ENCODE measurements around the gene PITPNC1. TPM values are rescaled to one million over a fixed set of nuclear protein-coding genes. Genes with fewer than 3 reads are reported as not detected.
A peak's percentile ranks its signal among the peaks of the same experiment; 100 is the strongest.
"Not testable (repeated sequence)": the region's sequence is repeated elsewhere in the genome, so short reads cannot be mapped to it uniquely, and the experiment has no call there.

PITPNC1 gene
- total RNA-seq, 2 donors from 2014 or later = 73.9 to 81.9 TPM

- ATAC-seq = no peak
- Mint-ChIP-seq H3K36me3 (no peaks in the 10 kb centered on the region), H3K27ac (peak overlapping the region; percentile 3 to 68), H3K4me3 (no peak overlapping the region), H3K4me1 (ENCODE audit: low read depth in 2 of 2) (peaks cover 4 to 9% of the 10 kb centered on the region in 2 donors), H3K27me3 (no peaks in the 10 kb centered on the region), H3K9me3 (no peaks in the 10 kb centered on the region)
- no peak for DNase-seq (ENCODE audit: low spot score)
Measured at GRCh38 chr17:67679721-67680120, 302.6 kb downstream of the PITPNC1 start.

- Mint-ChIP-seq H3K9me3 (no peaks in the 10 kb centered on the region), H3K27me3 (no peaks in the 10 kb centered on the region), H3K36me3 (no peaks in the 10 kb centered on the region), H3K27ac (peak overlapping the region in 1 of 2 donors; percentile 68), H3K4me3 (no peak overlapping the region), H3K4me1 (ENCODE audit: low read depth in 2 of 2) (peaks cover 4 to 9% of the 10 kb centered on the region in 2 donors)
- ATAC-seq (no peak), DNase-seq (ENCODE audit: low spot score) (no peak)
Measured at GRCh38 chr17:67680445-67681224, 303.6 kb downstream of the PITPNC1 start.

GRCh38 chr17:67682196-67682595 lies 305.1 kb downstream of the PITPNC1 start:
- Mint-ChIP-seq H3K27ac (peak overlapping the region; percentile 50 to 58), H3K4me3 (no peak overlapping the region), H3K27me3 (no peaks in the 10 kb centered on the region), H3K9me3 (no peaks in the 10 kb centered on the region), H3K4me1 (ENCODE audit: low read depth in 2 of 2) (peaks cover 4 to 12% of the 10 kb centered on the region in 2 donors), H3K36me3 (no peaks in the 10 kb centered on the region)
- ATAC-seq = no peak
- DNase-seq (ENCODE audit: low spot score) = no peak

GRCh38 chr17:67685351-67685750 lies 308.3 kb downstream of the PITPNC1 start:
- ATAC-seq = no peak
- Mint-ChIP-seq H3K36me3 (no peaks in the 10 kb centered on the region), H3K27ac (peak overlapping the region; percentile 27 to 62), H3K4me1 (ENCODE audit: low read depth in 2 of 2) (peaks cover 3 to 8% of the 10 kb centered on the region in 2 donors), H3K9me3 (no peaks in the 10 kb centered on the region), H3K27me3 (no peaks in the 10 kb centered on the region), H3K4me3 (no peak overlapping the region)
- no peak for DNase-seq (ENCODE audit: low spot score)

- no peaks in the 10 kb centered on the region for H3K27me3 Mint-ChIP-seq
- ATAC-seq = no peak
- no peak overlapping the region for H3K4me3 Mint-ChIP-seq
- no peak for DNase-seq (ENCODE audit: low spot score)
- peaks cover 3 to 8% of the 10 kb centered on the region in 2 donors for H3K4me1 Mint-ChIP-seq (ENCODE audit: low read depth in 2 of 2)
- H3K36me3 Mint-ChIP-seq = no peaks in the 10 kb centered on the region
- peak overlapping the region; percentile 1 to 3 for H3K27ac Mint-ChIP-seq
- no peaks in the 10 kb centered on the region for H3K9me3 Mint-ChIP-seq
Measured at GRCh38 chr17:67686241-67686640, 309.2 kb downstream of the PITPNC1 start.

- Mint-ChIP-seq H3K9me3 (no peaks in the 10 kb centered on the region), H3K36me3 (peaks cover 2% of the 10 kb centered on the region), H3K4me1 (ENCODE audit: low read depth in 2 of 2) (peaks cover 3 to 6% of the 10 kb centered on the region in 2 donors), H3K4me3 (no peak overlapping the region), H3K27me3 (no peaks in the 10 kb centered on the region), H3K27ac (peak overlapping the region in 1 of 2 donors; percentile 1)
- no peak for DNase-seq (ENCODE audit: low spot score)
- ATAC-seq = no peak
Measured at GRCh38 chr17:67687511-67687910, 310.4 kb downstream of the PITPNC1 start.

- peaks cover 10% of the 10 kb centered on the region for H3K36me3 Mint-ChIP-seq
- no peaks in the 10 kb centered on the region for H3K27me3 Mint-ChIP-seq
- no peak overlapping the region for H3K27ac Mint-ChIP-seq
- DNase-seq (ENCODE audit: low spot score) = no peak
- no peak overlapping the region for H3K4me3 Mint-ChIP-seq
- no peak for ATAC-seq
- H3K4me1 Mint-ChIP-seq (ENCODE audit: low read depth in 2 of 2) = peaks cover 3 to 6% of the 10 kb centered on the region in 2 donors
- no peaks in the 10 kb centered on the region for H3K9me3 Mint-ChIP-seq
Measured at GRCh38 chr17:67689534-67690177, 312.6 kb downstream of the PITPNC1 start.

- Mint-ChIP-seq H3K36me3 (peaks cover 10% of the 10 kb centered on the region), H3K27me3 (no peaks in the 10 kb centered on the region), H3K9me3 (no peaks in the 10 kb centered on the region), H3K4me3 (no peak overlapping the region), H3K27ac (peak overlapping the region in 1 of 2 donors; percentile 28), H3K4me1 (ENCODE audit: low read depth in 2 of 2) (peaks cover 3% of the 10 kb centered on the region in 2 donors)
- ATAC-seq = no peak
- no peak for DNase-seq (ENCODE audit: low spot score)
Measured at GRCh38 chr17:67693811-67694210, 316.7 kb downstream of the PITPNC1 start.

GRCh38 chr17:67696347-67696746 lies 319.3 kb downstream of the PITPNC1 start:
- Mint-ChIP-seq H3K4me1 (ENCODE audit: low read depth in 2 of 2) (no peaks in the 10 kb centered on the region), H3K9me3 (no peaks in the 10 kb centered on the region), H3K27ac (no peak overlapping the region), H3K36me3 (peaks cover 10% of the 10 kb centered on the region), H3K4me3 (no peak overlapping the region), H3K27me3 (no peaks in the 10 kb centered on the region)
- DNase-seq (ENCODE audit: low spot score) (no peak), ATAC-seq (no peak)

GRCh38 chr17:67696853-67697498 lies 319.9 kb downstream of the PITPNC1 start:
- H3K27me3 Mint-ChIP-seq = no peaks in the 10 kb centered on the region
- peaks cover 10% of the 10 kb centered on the region for H3K36me3 Mint-ChIP-seq
- DNase-seq (ENCODE audit: low spot score) = no peak
- H3K27ac Mint-ChIP-seq = no peak overlapping the region
- ATAC-seq = no peak
- H3K4me1 Mint-ChIP-seq (ENCODE audit: low read depth in 2 of 2) = no peaks in the 10 kb centered on the region
- no peak overlapping the region for H3K4me3 Mint-ChIP-seq
- no peaks in the 10 kb centered on the region for H3K9me3 Mint-ChIP-seq

GRCh38 chr17:67700037-67700724 lies 323.1 kb downstream of the PITPNC1 start:
- Mint-ChIP-seq H3K9me3 (no peaks in the 10 kb centered on the region), H3K4me1 (ENCODE audit: low read depth in 2 of 2) (no peaks in the 10 kb centered on the region), H3K27ac (no peak overlapping the region), H3K27me3 (no peaks in the 10 kb centered on the region), H3K36me3 (no peaks in the 10 kb centered on the region), H3K4me3 (no peak overlapping the region)
- no peak for ATAC-seq
- no peak for DNase-seq (ENCODE audit: low spot score)

GRCh38 chr17:67700725-67701119 lies 323.6 kb downstream of the PITPNC1 start:
- H3K27ac Mint-ChIP-seq = no peak overlapping the region
- no peaks in the 10 kb centered on the region for H3K36me3 Mint-ChIP-seq

GRCh38 chr17:67702861-67703260 lies 325.8 kb downstream of the PITPNC1 start:
- not testable (repeated sequence) for DNase-seq (ENCODE audit: low spot score); ATAC-seq; H3K27me3 Mint-ChIP-seq; H3K36me3 Mint-ChIP-seq; H3K4me3 Mint-ChIP-seq; H3K9me3 Mint-ChIP-seq; H3K27ac Mint-ChIP-seq; H3K4me1 Mint-ChIP-seq (ENCODE audit: low read depth in 2 of 2)

More at GRCh38 chr17:67700725-67701119, 323.6 kb downstream of the PITPNC1 start:
- Mint-ChIP-seq H3K4me1 (ENCODE audit: low read depth in 2 of 2) (no peaks in the 10 kb centered on the region), H3K27me3 (no peaks in the 10 kb centered on the region), H3K9me3 (no peaks in the 10 kb centered on the region), H3K4me3 (no peak overlapping the region)
- ATAC-seq (no peak), DNase-seq (ENCODE audit: low spot score) (no peak)
